ENCODE results near the gene P3H2.

P3H2 gene

GRCh38 chr3:190012314-190012782 is 108.3 kb downstream of the P3H2 start:
- Histone ChIP-seq H3K27ac (peak overlapping the region; percentile 33; the same call in 1 of the 2 replicates), H3K9ac (ENCODE audit: insufficient read length) (no peak overlapping the region), H3K36me3 (ENCODE audit: insufficient read depth, low read length) (no peaks in the 10 kb centered on the region), H3K9me3 (ENCODE audit: low read depth, low read length) (no peaks in the 10 kb centered on the region), H3K4me3 (peak overlapping the region; percentile 48)
- DNase-seq (ENCODE audit: low read depth, low spot score): no peak
- TF ChIP-seq EZH2 (IDR thresholded peaks at IDR 0.05): no peak
- TF ChIP-seq POLR2AphosphoS5 (IDR thresholded peaks at IDR 0.05; ENCODE audit: borderline replicate concordance, low read depth, low read length): no peak

- Histone ChIP-seq H3K4me3 (no peak overlapping the region), H3K9ac (ENCODE audit: insufficient read length) (no peak overlapping the region), H3K9me3 (ENCODE audit: low read depth, low read length) (no peaks in the 10 kb centered on the region), H3K36me3 (ENCODE audit: insufficient read depth, low read length) (no peaks in the 10 kb centered on the region), H3K27ac (no peak overlapping the region)
- no peak for DNase-seq (ENCODE audit: low read depth, low spot score)
- TF ChIP-seq POLR2AphosphoS5 (IDR thresholded peaks at IDR 0.05; ENCODE audit: borderline replicate concordance, low read depth, low read length) (no peak), EZH2 (IDR thresholded peaks at IDR 0.05) (no peak), FOXP2 (optimal IDR thresholded peaks at IDR 0.05; ENCODE audit: control extremely low read depth, extremely low read length, insufficient read depth) (no peak)
Measured at GRCh38 chr3:190010486-190010885, 110.2 kb downstream of the P3H2 start.

- no peak for TF ChIP-seq FOXP2 (optimal IDR thresholded peaks at IDR 0.05; ENCODE audit: control extremely low read depth, extremely low read length, insufficient read depth)
- Histone ChIP-seq H3K4me3 (no peak overlapping the region), H3K36me3 (ENCODE audit: insufficient read depth, low read length) (no peaks in the 10 kb centered on the region), H3K9me3 (ENCODE audit: low read depth, low read length) (no peaks in the 10 kb centered on the region), H3K9ac (ENCODE audit: insufficient read length) (no peak overlapping the region), H3K27ac (peak overlapping the region; percentile 63)
- DNase-seq (ENCODE audit: low read depth, low spot score): no peak
Measured at GRCh38 chr3:190009614-190010013, 111.1 kb downstream of the P3H2 start.

GRCh38 chr3:190008432-190008831 is 112.3 kb downstream of the P3H2 start:
- Histone ChIP-seq H3K4me3 (no peak overlapping the region), H3K9ac (ENCODE audit: insufficient read length) (no peak overlapping the region), H3K9me3 (ENCODE audit: low read depth, low read length) (no peaks in the 10 kb centered on the region), H3K36me3 (ENCODE audit: insufficient read depth, low read length) (no peaks in the 10 kb centered on the region), H3K27ac (no peak overlapping the region)
- DNase-seq (ENCODE audit: low read depth, low spot score): no peak
- TF ChIP-seq EZH2 (IDR thresholded peaks at IDR 0.05): no peak

- H3K9ac ChIP-seq (ENCODE audit: insufficient read length): no peak overlapping the region
- TF ChIP-seq POLR2AphosphoS5 (IDR thresholded peaks at IDR 0.05; ENCODE audit: borderline replicate concordance, low read depth, low read length): no peak
- TF ChIP-seq EZH2 (IDR thresholded peaks at IDR 0.05): no peak
- TF ChIP-seq FOXP2 (optimal IDR thresholded peaks at IDR 0.05; ENCODE audit: control extremely low read depth, extremely low read length, insufficient read depth): no peak
- H3K27ac ChIP-seq: no peak overlapping the region
- H3K36me3 ChIP-seq (ENCODE audit: insufficient read depth, low read length): no peaks in the 10 kb centered on the region
- H3K4me3 ChIP-seq: no peak overlapping the region
- no peak for DNase-seq (ENCODE audit: low read depth, low spot score)
- H3K9me3 ChIP-seq (ENCODE audit: low read depth, low read length): no peaks in the 10 kb centered on the region
Measured at GRCh38 chr3:190005343-190006113, 115.2 kb downstream of the P3H2 start.

- Histone ChIP-seq H3K27ac (no peak overlapping the region), H3K9me3 (ENCODE audit: low read depth, low read length) (no peaks in the 10 kb centered on the region), H3K36me3 (ENCODE audit: insufficient read depth, low read length) (no peaks in the 10 kb centered on the region), H3K4me3 (no peak overlapping the region), H3K9ac (ENCODE audit: insufficient read length) (no peak overlapping the region)
- no peak for DNase-seq (ENCODE audit: low read depth, low spot score)
- no peak for TF ChIP-seq EZH2 (IDR thresholded peaks at IDR 0.05)
- no peak for TF ChIP-seq FOXP2 (optimal IDR thresholded peaks at IDR 0.05; ENCODE audit: control extremely low read depth, extremely low read length, insufficient read depth)
- no peak for TF ChIP-seq POLR2AphosphoS5 (IDR thresholded peaks at IDR 0.05; ENCODE audit: borderline replicate concordance, low read depth, low read length)
Measured at GRCh38 chr3:190004656-190005055, 116.0 kb downstream of the P3H2 start.

GRCh38 chr3:190003681-190004123 is 117.0 kb downstream of the P3H2 start:
- Histone ChIP-seq H3K27ac (no peak overlapping the region), H3K4me3 (no peak overlapping the region), H3K36me3 (ENCODE audit: insufficient read depth, low read length) (no peaks in the 10 kb centered on the region), H3K9me3 (ENCODE audit: low read depth, low read length) (no peaks in the 10 kb centered on the region), H3K9ac (ENCODE audit: insufficient read length) (no peak overlapping the region)
- TF ChIP-seq FOXP2 (optimal IDR thresholded peaks at IDR 0.05; ENCODE audit: control extremely low read depth, extremely low read length, insufficient read depth) (no peak), EZH2 (IDR thresholded peaks at IDR 0.05) (no peak)
- DNase-seq (ENCODE audit: low read depth, low spot score): no peak

GRCh38 chr3:190003068-190003467 is 117.6 kb downstream of the P3H2 start:
- H3K36me3 ChIP-seq (ENCODE audit: insufficient read depth, low read length): no peaks in the 10 kb centered on the region
- no peak for DNase-seq (ENCODE audit: low read depth, low spot score)
- no peaks in the 10 kb centered on the region for H3K9me3 ChIP-seq (ENCODE audit: low read depth, low read length)
- no peak overlapping the region for H3K9ac ChIP-seq (ENCODE audit: insufficient read length)
- TF ChIP-seq FOXP2 (optimal IDR thresholded peaks at IDR 0.05; ENCODE audit: control extremely low read depth, extremely low read length, insufficient read depth) (no peak), EZH2 (IDR thresholded peaks at IDR 0.05) (no peak), POLR2AphosphoS5 (IDR thresholded peaks at IDR 0.05; ENCODE audit: borderline replicate concordance, low read depth, low read length) (no peak)
- no peak overlapping the region for H3K4me3 ChIP-seq
- H3K27ac ChIP-seq: 0 out of 2 replicates have a peak overlapping the region, but pooled peaks have one; percentile 25

- Histone ChIP-seq H3K9me3 (ENCODE audit: low read depth, low read length) (no peaks in the 10 kb centered on the region), H3K4me3 (peak overlapping the region; percentile 29), H3K27ac (peak overlapping the region; percentile 51; the same call in 1 of the 2 replicates), H3K9ac (ENCODE audit: insufficient read length) (peak overlapping the region; percentile 20), H3K36me3 (ENCODE audit: insufficient read depth, low read length) (no peaks in the 10 kb centered on the region)
- TF ChIP-seq POLR2AphosphoS5 (IDR thresholded peaks at IDR 0.05; ENCODE audit: borderline replicate concordance, low read depth, low read length) (no peak), EZH2 (IDR thresholded peaks at IDR 0.05) (no peak), FOXP2 (optimal IDR thresholded peaks at IDR 0.05; ENCODE audit: control extremely low read depth, extremely low read length, insufficient read depth) (no peak)
- no peak for DNase-seq (ENCODE audit: low read depth, low spot score)
Measured at GRCh38 chr3:190001426-190001825, 119.3 kb downstream of the P3H2 start.
